ENCODE measurements around the gene DNAJC27. TPM values are rescaled to one million over a fixed set of nuclear protein-coding genes. Genes with fewer than 3 reads are reported as not detected.
"Not testable (repeated sequence)": the region's sequence is repeated elsewhere in the genome, so short reads cannot be mapped to it uniquely, and the experiment has no call there.

DNAJC27 gene
- polyA plus RNA-seq (2012; ENCODE audit: low read depth, missing spikeins) = 1.2 TPM

GRCh38 chr2:24971536-24972314 lies at the start of gene DNAJC27:
TSS of gene DNAJC27 (minus strand) at chr2:24971955. CDS start at chr2:24971904, 51 bp downstream.
- FAIRE-seq (peak; percentile 97), DNase-seq (ENCODE audit: insufficient read length, low spot score) (peak; percentile 90)
- TF ChIP-seq POLR2A (IDR thresholded peaks at IDR 0.05; ENCODE audit: low read depth, low read length) (peak; percentile 96), POU2F2 (IDR thresholded peaks at IDR 0.05; ENCODE audit: low read depth, low read length) (peak; percentile 83), TAF1 (IDR thresholded peaks at IDR 0.05; ENCODE audit: low read depth, low read length) (peak; percentile 88), SPI1 (IDR thresholded peaks at IDR 0.05; ENCODE audit: low read depth, low read length) (0 out of 2 replicates have a peak, but pooled peaks have one; percentile 2), POLR2AphosphoS5 (IDR thresholded peaks at IDR 0.05; ENCODE audit: low read depth, low read length) (peak; percentile 95), PAX5 (IDR thresholded peaks at IDR 0.05; ENCODE audit: insufficient read depth, low read length, severe bottlenecking) (no peak)

- FAIRE-seq = peak; percentile 78
- DNase-seq (ENCODE audit: insufficient read length, low spot score) = no peak
- TF ChIP-seq TAF1 (IDR thresholded peaks at IDR 0.05; ENCODE audit: low read depth, low read length) (no peak), POU2F2 (IDR thresholded peaks at IDR 0.05; ENCODE audit: low read depth, low read length) (no peak), POLR2AphosphoS5 (IDR thresholded peaks at IDR 0.05; ENCODE audit: low read depth, low read length) (no peak), POLR2A (IDR thresholded peaks at IDR 0.05; ENCODE audit: low read depth, low read length) (no peak), PAX5 (IDR thresholded peaks at IDR 0.05; ENCODE audit: insufficient read depth, low read length, severe bottlenecking) (no peak), SPI1 (IDR thresholded peaks at IDR 0.05; ENCODE audit: low read depth, low read length) (no peak)
These were observed 46.9 kb upstream of the DNAJC27 start for GRCh38 chr2:25018681-25019080.

- TF ChIP-seq POLR2A (IDR thresholded peaks at IDR 0.05; ENCODE audit: low read depth, low read length) = no peak
- TF ChIP-seq PAX5 (IDR thresholded peaks at IDR 0.05; ENCODE audit: insufficient read depth, low read length, severe bottlenecking) = no peak
- TF ChIP-seq POU2F2 (IDR thresholded peaks at IDR 0.05; ENCODE audit: low read depth, low read length) = no peak
- no peak for TF ChIP-seq TAF1 (IDR thresholded peaks at IDR 0.05; ENCODE audit: low read depth, low read length)
- TF ChIP-seq POLR2AphosphoS5 (IDR thresholded peaks at IDR 0.05; ENCODE audit: low read depth, low read length) = no peak
- TF ChIP-seq SPI1 (IDR thresholded peaks at IDR 0.05; ENCODE audit: low read depth, low read length) = no peak
- DNase-seq (ENCODE audit: insufficient read length, low spot score) = no peak
- no peak for FAIRE-seq
These were observed 42.9 kb upstream of the DNAJC27 start for GRCh38 chr2:25014631-25015030.

GRCh38 chr2:25011342-25011741 lies 39.6 kb upstream of the DNAJC27 start:
- FAIRE-seq; DNase-seq (ENCODE audit: insufficient read length, low spot score): not testable (repeated sequence)

GRCh38 chr2:25009954-25010353 lies 38.2 kb upstream of the DNAJC27 start:
- no peak for TF ChIP-seq SPI1 (IDR thresholded peaks at IDR 0.05; ENCODE audit: low read depth, low read length)
- no peak for TF ChIP-seq POLR2A (IDR thresholded peaks at IDR 0.05; ENCODE audit: low read depth, low read length)
- TF ChIP-seq POLR2AphosphoS5 (IDR thresholded peaks at IDR 0.05; ENCODE audit: low read depth, low read length) = no peak
- no peak for TF ChIP-seq POU2F2 (IDR thresholded peaks at IDR 0.05; ENCODE audit: low read depth, low read length)
- no peak for TF ChIP-seq PAX5 (IDR thresholded peaks at IDR 0.05; ENCODE audit: insufficient read depth, low read length, severe bottlenecking)
- TF ChIP-seq TAF1 (IDR thresholded peaks at IDR 0.05; ENCODE audit: low read depth, low read length) = no peak
- DNase-seq (ENCODE audit: insufficient read length, low spot score) (no peak), FAIRE-seq (no peak)

- DNase-seq (ENCODE audit: insufficient read length, low spot score) = no peak
- no peak for TF ChIP-seq POLR2A (IDR thresholded peaks at IDR 0.05; ENCODE audit: low read depth, low read length)
- no peak for TF ChIP-seq POLR2AphosphoS5 (IDR thresholded peaks at IDR 0.05; ENCODE audit: low read depth, low read length)
- TF ChIP-seq PAX5 (IDR thresholded peaks at IDR 0.05; ENCODE audit: insufficient read depth, low read length, severe bottlenecking) = no peak
- no peak for TF ChIP-seq SPI1 (IDR thresholded peaks at IDR 0.05; ENCODE audit: low read depth, low read length)
- no peak for TF ChIP-seq TAF1 (IDR thresholded peaks at IDR 0.05; ENCODE audit: low read depth, low read length)
- no peak for TF ChIP-seq POU2F2 (IDR thresholded peaks at IDR 0.05; ENCODE audit: low read depth, low read length)
- FAIRE-seq = no peak
These were observed 30.3 kb upstream of the DNAJC27 start for GRCh38 chr2:25002066-25002465.

GRCh38 chr2:25001325-25001637 lies 29.5 kb upstream of the DNAJC27 start:
- no peak for DNase-seq (ENCODE audit: insufficient read length, low spot score)
- TF ChIP-seq POLR2AphosphoS5 (IDR thresholded peaks at IDR 0.05; ENCODE audit: low read depth, low read length) (no peak), TAF1 (IDR thresholded peaks at IDR 0.05; ENCODE audit: low read depth, low read length) (no peak), SPI1 (IDR thresholded peaks at IDR 0.05; ENCODE audit: low read depth, low read length) (no peak), POLR2A (IDR thresholded peaks at IDR 0.05; ENCODE audit: low read depth, low read length) (no peak), PAX5 (IDR thresholded peaks at IDR 0.05; ENCODE audit: insufficient read depth, low read length, severe bottlenecking) (no peak), POU2F2 (IDR thresholded peaks at IDR 0.05; ENCODE audit: low read depth, low read length) (no peak)
- FAIRE-seq = no peak

- FAIRE-seq = no peak
- no peak for DNase-seq (ENCODE audit: insufficient read length, low spot score)
- TF ChIP-seq POLR2AphosphoS5 (IDR thresholded peaks at IDR 0.05; ENCODE audit: low read depth, low read length) (no peak), PAX5 (IDR thresholded peaks at IDR 0.05; ENCODE audit: insufficient read depth, low read length, severe bottlenecking) (no peak), POLR2A (IDR thresholded peaks at IDR 0.05; ENCODE audit: low read depth, low read length) (no peak), SPI1 (IDR thresholded peaks at IDR 0.05; ENCODE audit: low read depth, low read length) (no peak), POU2F2 (IDR thresholded peaks at IDR 0.05; ENCODE audit: low read depth, low read length) (no peak), TAF1 (IDR thresholded peaks at IDR 0.05; ENCODE audit: low read depth, low read length) (no peak)
These were observed 29.0 kb upstream of the DNAJC27 start for GRCh38 chr2:25000503-25001324.

- DNase-seq (ENCODE audit: insufficient read length, low spot score) (no peak), FAIRE-seq (no peak)
- TF ChIP-seq PAX5 (IDR thresholded peaks at IDR 0.05; ENCODE audit: insufficient read depth, low read length, severe bottlenecking) (no peak), POLR2AphosphoS5 (IDR thresholded peaks at IDR 0.05; ENCODE audit: low read depth, low read length) (no peak), TAF1 (IDR thresholded peaks at IDR 0.05; ENCODE audit: low read depth, low read length) (no peak), POLR2A (IDR thresholded peaks at IDR 0.05; ENCODE audit: low read depth, low read length) (no peak), POU2F2 (IDR thresholded peaks at IDR 0.05; ENCODE audit: low read depth, low read length) (no peak), SPI1 (IDR thresholded peaks at IDR 0.05; ENCODE audit: low read depth, low read length) (no peak)
These were observed 28.3 kb upstream of the DNAJC27 start for GRCh38 chr2:25000036-25000435.

- not testable (repeated sequence) for FAIRE-seq; DNase-seq (ENCODE audit: insufficient read length, low spot score)
These were observed 27.3 kb upstream of the DNAJC27 start for GRCh38 chr2:24999097-24999496.
